A549 treated with ZK216348 at 1 μM for 4 hours (cell line): ENCODE results near the gene TMEM237. TPM values are rescaled to one million over a fixed set of nuclear protein-coding genes. Genes with fewer than 3 reads are reported as not detected.

ENCODE experiments used
- total RNA-seq: library from RNA; stranded (reverse); fragments of 200-300 nt; extraction: Qiagen RNA extraction; gene quantifications from 5 replicates; pipeline ENCODE4 v1.2.3, GENCODE V29; 2022; ENCODE audit warnings: low read depth

The TMEM237 gene, protein sequence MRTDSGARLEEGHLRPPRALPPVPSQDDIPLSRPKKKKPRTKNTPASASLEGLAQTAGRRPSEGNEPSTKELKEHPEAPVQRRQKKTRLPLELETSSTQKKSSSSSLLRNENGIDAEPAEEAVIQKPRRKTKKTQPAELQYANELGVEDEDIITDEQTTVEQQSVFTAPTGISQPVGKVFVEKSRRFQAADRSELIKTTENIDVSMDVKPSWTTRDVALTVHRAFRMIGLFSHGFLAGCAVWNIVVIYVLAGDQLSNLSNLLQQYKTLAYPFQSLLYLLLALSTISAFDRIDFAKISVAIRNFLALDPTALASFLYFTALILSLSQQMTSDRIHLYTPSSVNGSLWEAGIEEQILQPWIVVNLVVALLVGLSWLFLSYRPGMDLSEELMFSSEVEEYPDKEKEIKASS
- total RNA-seq, result 17.8 to 21.1 TPM (median 19.5 TPM) in 5 replicates

DNA sequence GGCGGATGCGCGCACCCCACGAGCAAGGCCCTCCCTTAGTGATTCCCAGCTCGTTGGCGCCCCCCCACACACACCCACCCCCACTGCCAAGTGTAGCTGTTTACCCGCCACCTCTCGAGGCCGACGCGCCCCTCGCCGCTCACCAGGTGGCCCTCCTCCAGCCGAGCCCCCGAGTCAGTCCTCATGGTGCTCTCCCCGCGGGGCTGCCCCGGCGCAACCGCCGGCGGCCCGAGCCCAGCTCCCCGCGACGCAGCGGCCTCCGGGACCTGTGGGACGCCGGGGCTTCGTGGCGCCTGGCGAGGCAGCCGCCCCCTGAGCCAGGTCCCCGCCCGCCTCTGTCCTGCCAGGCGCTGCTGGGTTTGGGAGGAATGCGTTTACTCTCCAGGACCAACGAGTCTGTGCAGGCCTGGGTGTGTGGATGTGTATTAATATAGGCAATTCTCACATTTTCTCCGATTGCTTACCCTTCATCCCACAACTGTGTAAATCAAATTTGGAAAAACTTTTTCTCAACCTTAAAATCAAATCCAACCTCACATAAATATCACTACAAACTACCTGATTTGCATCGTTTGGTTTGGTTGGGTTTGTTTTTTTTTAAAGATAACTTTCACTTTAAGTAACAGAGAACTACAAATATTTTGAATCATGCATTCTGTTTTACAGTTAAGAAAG, at the start of gene TMEM237:
TSS of gene TMEM237 (minus strand) at position 288 of the 675 bp plus-strand sequence. CDS start at position 185, 103 bp downstream.

Other genes starting within 250 kb of the TMEM237 start
- gene TRAK2, start 192.0 kb downstream of the TMEM237 start, total RNA-seq, result 10.9 to 15.7 TPM (median 14.7 TPM) in 5 replicates
- gene STRADB, start 191.8 kb downstream of the TMEM237 start, total RNA-seq, result 17.8 to 28.0 TPM (median 21.3 TPM) in 5 replicates
- 0.06 to 0.13 TPM (median 0.10 TPM) in 3 of 5 replicates, not detected in the others for gene MPP4, start 55.1 kb upstream of the TMEM237 start, total RNA-seq
- 8.8 to 13.8 TPM (median 12.4 TPM) in 5 replicates for gene ALS2, start 137.4 kb upstream of the TMEM237 start, total RNA-seq
- not detected in 5 replicates for gene CDK15, start 163.0 kb upstream of the TMEM237 start, total RNA-seq